ENCODE results near the gene TMEM132D. TPM values are rescaled to one million over a fixed set of nuclear protein-coding genes. Genes with fewer than 3 reads are reported as not detected.

TMEM132D gene
- total and polyA plus RNA-seq, 2 of the 4 experiments (the other 2 are of a cell fraction), result not detected

DNA sequence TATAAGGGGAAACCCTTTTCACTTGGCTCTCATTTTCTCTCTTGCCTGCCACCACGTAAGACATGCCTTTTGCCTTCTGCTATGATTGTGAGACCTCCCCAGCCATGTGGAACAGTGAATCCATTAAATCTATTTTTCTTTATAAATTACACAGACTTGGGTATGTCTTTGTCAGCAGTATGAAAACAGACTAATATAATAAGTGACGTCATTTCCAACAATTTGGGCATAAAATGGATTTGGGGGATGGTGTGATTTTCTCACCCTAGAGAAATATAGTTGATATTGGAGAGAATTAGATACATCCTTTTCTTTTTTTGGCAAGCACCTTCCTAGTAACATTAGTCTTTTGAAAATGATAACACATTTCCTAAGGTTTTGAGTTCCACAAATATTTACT lies 490.5 kb downstream of the TMEM132D start:
- ATAC-seq (ENCODE audit: low read depth), result no peak

More for the DNA sequence above, 490.5 kb downstream of the TMEM132D start:
- Histone ChIP-seq H3K18ac (ENCODE audit: low read depth, low read length) (no peak overlapping the region), H3K79me1 (ENCODE audit: low read depth in 1 of 2, low read length in 2 of 2) (no peaks in the 10 kb centered on the region), H3K4me2 (ENCODE audit: low read depth, low read length) (no peak overlapping the region), H3K27ac (ENCODE audit: insufficient read depth, low read length) (no peak overlapping the region), H2AK5ac (ENCODE audit: low read depth, low read length) (no peak overlapping the region), H3K27me3 (ENCODE audit: control insufficient read depth, insufficient read depth, low read length) (no peaks in the 10 kb centered on the region), H3K4me3 (ENCODE audit: insufficient read depth, low read depth, low read length) (no peak overlapping the region), H3K56ac (ENCODE audit: extremely low read depth, insufficient read depth, low read length) (no peak overlapping the region), H2BK15ac (ENCODE audit: low read depth, low read length) (no peak overlapping the region), H3K9ac (ENCODE audit: low read depth, low read length) (no peak overlapping the region), H3K23ac (ENCODE audit: low read depth, low read length) (no peak overlapping the region), H2BK20ac (ENCODE audit: low read depth, low read length) (no peak overlapping the region), H4K91ac (ENCODE audit: insufficient read depth, low read depth, low read length) (no peak overlapping the region), H3K4ac (ENCODE audit: low read depth, low read length) (no peak overlapping the region), H4K5ac (ENCODE audit: low read depth, low read length) (no peak overlapping the region), H2BK5ac (ENCODE audit: low read depth, low read length, poor library complexity, severe bottlenecking) (no peak overlapping the region), H3K9me1 (ENCODE audit: insufficient read depth, low read length) (no peaks in the 10 kb centered on the region), H2AFZ (replicated peaks; ENCODE audit: low read length, poor library complexity) (no peak overlapping the region), H3K9me3 (ENCODE audit: control insufficient read depth, insufficient read depth, low read length) (peaks cover 8% of the 10 kb centered on the region), H3K4me1 (ENCODE audit: control insufficient read depth, insufficient read depth, low read length) (no peaks in the 10 kb centered on the region), H2AK9ac (replicated peaks; ENCODE audit: low read depth, low read length, poor library complexity) (no peak overlapping the region), H4K20me1 (ENCODE audit: insufficient read depth, low read length) (no peaks in the 10 kb centered on the region), H3K36me3 (ENCODE audit: control insufficient read depth, insufficient read depth, low read length) (no peaks in the 10 kb centered on the region), H3K14ac (replicated peaks; ENCODE audit: low read depth, low read length) (no peak overlapping the region), H2BK120ac (ENCODE audit: low read depth, low read length) (no peak overlapping the region), H4K8ac (ENCODE audit: low read depth in 2 of 2, low read length in 2 of 2) (no peak overlapping the region)
- TF ChIP-seq SMC3 (IDR thresholded peaks at IDR 0.05; ENCODE audit: low read depth, low read length), result no peak
- BruUV-seq (replicated peaks), result no TSS peak
- dilution Hi-C loops (cut with HindIII; ENCODE audit: low sequenced_read_pairs, unreplicated experiment), result no loop called here
- ChIA-PET CTCF (no interaction called here), POLR2A (ENCODE audit: unreplicated experiment) (no interaction called here)
- no CpG with 5 or more reads among the region's 2 CpGs for WGBS, 2 experiments (ENCODE audit: extremely low coverage in 2 of 2, insufficient read length in 1 of 2)
- in situ Hi-C loops (cut with MboI; ENCODE audit: low sequenced_read_pairs), result no loop called here
- intact Hi-C loops (cut with micrococcal nuclease), result no loop called here
- DNase-seq, result no peak
